Heart left ventricle (tissue), 16 donors: ENCODE results near the gene RPEL1. TPM values are rescaled to one million over a fixed set of nuclear protein-coding genes. Genes with fewer than 3 reads are reported as not detected.

Source experiments
- ATAC-seq, 4 donors: fragments of 200-7000 bp; cut with Tn5 transposase; one replicate each; pipeline ENCODE4 v1.9.1; 2020 to 2022; ENCODE audit warnings: moderate library complexity in 4 of 4, mild to moderate bottlenecking in 3 of 4, moderate number of reproducible peaks in 1 of 4
- DNase-seq, 5 donors: peaks; one replicate each; pipeline ENCODE4 v3.0.0-alpha.2; 2020
- H3K27ac ChIP-seq, 12 donors: fragments of 200-600 bp; sonication (generic) in 4 of 12; one replicate each; pipeline versions ENCODE4 v1.5.0 to v1.8.0; 2016 to 2022; ENCODE audit warnings: mild to moderate bottlenecking in 2 of 12
- H3K27me3 ChIP-seq, 9 donors: fragments of 200-600 bp; sonication (generic) in 2 of 9; one replicate each; pipeline versions ENCODE4 v1.5.1 to v1.8.0; 2016 to 2022; ENCODE audit warnings: mild to moderate bottlenecking in 3 of 9
- H3K36me3 ChIP-seq, 9 donors: fragments of 200-600 bp; sonication (generic) in 2 of 9; one replicate each; pipeline versions ENCODE4 v1.5.0 to v1.8.0; 2018 to 2022; ENCODE audit warnings: mild to moderate bottlenecking in 2 of 9
- H3K4me1 ChIP-seq, 12 donors: fragments of 200-600 bp; sonication (generic) in 4 of 12; one replicate each; pipeline versions ENCODE4 v1.5.0 to v1.8.0; 2016 to 2022; ENCODE audit warnings: mild to moderate bottlenecking in 3 of 12
- H3K4me3 ChIP-seq, 12 donors: fragments of 200-600 bp; sonication (generic) in 4 of 12; one replicate each; pipeline versions ENCODE4 v1.5.0 to v1.8.0; 2017 to 2022; ENCODE audit warnings: mild to moderate bottlenecking in 9 of 12, moderate library complexity in 4 of 12
- H3K9me3 ChIP-seq, 12 donors: fragments of 200-600 bp; sonication (generic) in 4 of 12; one replicate each; pipeline versions ENCODE4 v1.5.0 to v1.8.0; 2016 to 2022; ENCODE audit warnings: mild to moderate bottlenecking in 1 of 12
- CTCF ChIP-seq, 12 donors: fragments of 200-600 bp; sonication (generic) in 4 of 12; IDR thresholded peaks; one replicate each; pipeline versions ENCODE4 v1.5.0 to v1.8.0; 2018 to 2022; ENCODE audit warnings: antibody characterized with exemption in 12 of 12, mild to moderate bottlenecking in 5 of 12
- POLR2A ChIP-seq, 2 donors: fragments of 450-650 bp; IDR thresholded peaks; one replicate each; pipeline ENCODE4 v1.6.1; 2017; ENCODE audit warnings: antibody characterized with exemption in 2 of 2, mild to moderate bottlenecking in 2 of 2, moderate library complexity in 2 of 2
- WGBS, 4 donors: extraction: QIAGEN DNeasy Blood & Tissue Kit in 2 of 4; methylation state at CpG; one replicate each; pipeline versions ENCODE4 v1.1.5 to v1.1.7; 2013 to 2018; 5-methylcytosine and 5-hydroxymethylcytosine counted together
- intact Hi-C, 10 donors: fragments of 100-400 bp; cut with DNase I; formaldehyde crosslinking; loops; one replicate each; pipeline versions ENCODE4 v1.11.1 to v1.14.2; 2022
- polyA plus RNA-seq, 2 donors: library from polyadenylated mRNA; stranded (reverse); fragments of 200-250 nt; gene quantifications; one replicate each; pipeline ENCODE4 v1.2.3, GENCODE V29; 2013
- total RNA-seq, 9 donors: library from RNA; depleted of rRNA in 2 of 9; stranded (reverse); fragments of >200 nt in 2 of 9; fragmentation: NEBNext Ultra II Directional in 3 of 9; extraction: Animal tissue kit (Norgen Biotek cat#: 25700) in 3 of 9; gene quantifications; one replicate each; pipeline versions ENCODE4 v1.1.0 to v1.2.4, GENCODE V29; 2016 to 2023
- donor health status: ischemic (EF 13 %, LVEDD 7.1; RV severe dilation, severe dysfunction).
- donor health status: healthy with polysubstance abuse.
- donor health status: DM: no; HTN: yes; CAD: no.
- donor health status: DM: no; HTN: no; CAD: no.
- donor health status: ischemic (EF 25% LVEDD 6.9; RV normal size, moderate dysfunction).
- donor health status: ischemic (EF 25% LVEDD 5.7; RV mildly dilated, moderate dysfunction).
- donor health status: healthy.
- donor health status: DM: yes; HTN: yes; CAD: no.
- donor health status: ischemic (EF 35%, LVEDD 5.7; RV mildly dilated, moderate dysfunction).
- donor health status: nonischemic (EF 11% LVEDD 7.7; RV severe dilation, severe dysfunction).
- donor health status: DM: yes; HTN: yes; CAD: no.
- donor health status: PGD.
- donor health status: ischemic (EF 29% LVEDD 5.4; RV normal size, mild dysfunction).
- donor health status: nonischemic (EF 23%, LVEDD 6.1; RV moderate dilation, normal function).

Gene RPEL1
- total and polyA plus RNA-seq, 11 donors: not detected

DNA sequence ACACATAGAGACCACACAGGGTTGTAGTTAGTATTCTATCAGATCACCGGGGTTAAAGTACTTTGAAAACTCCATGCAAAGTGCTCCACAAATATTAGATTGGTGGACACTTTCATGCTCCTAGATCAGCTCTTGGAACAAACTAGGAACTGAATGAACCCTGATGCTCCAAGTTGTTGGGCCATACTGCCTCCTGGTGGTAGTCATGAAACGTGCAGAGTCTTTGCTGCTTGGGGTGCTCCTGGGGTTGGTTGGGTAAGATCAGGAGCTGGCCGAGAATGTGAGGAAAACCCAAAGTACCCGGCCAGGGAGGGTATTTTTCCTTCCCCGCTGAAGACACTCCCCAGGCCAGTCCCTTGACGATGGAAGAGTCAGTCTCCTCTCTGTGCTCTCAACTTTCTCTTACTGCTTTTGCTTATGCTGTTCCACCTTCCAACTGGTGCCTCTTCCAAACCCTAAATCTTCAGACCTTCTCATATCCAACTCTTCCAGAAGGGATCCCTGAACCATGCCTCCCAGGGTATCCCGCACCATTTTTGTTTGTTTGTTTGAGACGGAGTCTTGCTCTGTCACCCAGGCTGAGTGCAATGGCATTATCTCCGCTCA lies 918 bp upstream of the RPEL1 start:
- DNase-seq: peak in 4 of 5 donors; percentile 67 to 73 (median 71)
- H3K9me3 ChIP-seq: no peaks in the 10 kb centered on the region
- intact Hi-C loops: loop anchor here (1.0 to 10.0 kb wide), 18 partner anchors 47 to 520 kb away; partner anchors contain the start of genes CYP17A1 (in 6 of the 10), CNNM2 (in 2 of the 10) and NT5C2 (in 1 of the 10)

DNA sequence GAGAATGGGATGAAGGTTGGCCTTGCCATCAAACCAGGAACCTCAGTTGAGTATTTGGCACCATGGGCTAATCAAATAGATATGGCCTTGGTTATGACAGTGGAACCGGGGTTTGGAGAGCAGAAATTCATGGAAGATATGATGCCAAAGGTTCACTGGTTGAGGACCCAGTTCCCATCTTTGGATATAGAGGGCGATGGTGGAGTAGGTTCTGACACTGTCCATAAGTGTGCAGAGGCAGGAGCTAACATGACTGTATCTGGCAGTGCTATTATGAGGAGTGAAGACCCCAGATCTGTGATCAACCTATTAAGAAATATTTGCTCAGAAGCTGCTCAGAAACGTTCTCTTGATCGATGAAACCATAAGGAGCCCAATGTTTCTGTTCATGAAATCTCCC lies 637 bp downstream of the RPEL1 start:
- Histone ChIP-seq H3K4me3 (no peak overlapping the region), H3K27me3 (no peaks in the 10 kb centered on the region), H3K27ac (no peak overlapping the region), H3K36me3 (no peaks in the 10 kb centered on the region), H3K9me3 (no peaks in the 10 kb centered on the region), H3K4me1 (peaks cover 0 to 16% (median 3%) of the 10 kb centered on the region in 12 donors)
- WGBS, 4 donors: 74 to 80% (median 75%) methylated on average over 4 of the region's 4 CpGs
- DNase-seq: no peak
- TF ChIP-seq POLR2A (IDR thresholded peaks at IDR 0.05): no peak
- no peak for TF ChIP-seq CTCF (IDR thresholded peaks at IDR 0.05)
- no peak for ATAC-seq
- intact Hi-C loops: loop anchor here in 8 of 10 donors (10.0 kb wide), 7 partner anchors 142 to 522 kb away; partner anchors contain the start of gene CYP17A1 (in 4 of the 8)

More for the DNA sequence above, 918 bp upstream of the RPEL1 start:
- 31 to 35% (median 33%) methylated on average over 9 of the region's 9 CpGs for WGBS, 4 donors
- no peaks in the 10 kb centered on the region for H3K27me3 ChIP-seq
- H3K4me1 ChIP-seq: peaks cover 0 to 25% (median 5%) of the 10 kb centered on the region in 12 donors
- H3K4me3 ChIP-seq: no peak overlapping the region
- H3K36me3 ChIP-seq: no peaks in the 10 kb centered on the region
- peak; percentile 79 to 92 (median 86) for TF ChIP-seq CTCF (IDR thresholded peaks at IDR 0.05)
- TF ChIP-seq POLR2A (IDR thresholded peaks at IDR 0.05): no peak
- H3K27ac ChIP-seq: no peak overlapping the region
- peak; percentile 76 to 93 (median 88) for ATAC-seq

DNA sequence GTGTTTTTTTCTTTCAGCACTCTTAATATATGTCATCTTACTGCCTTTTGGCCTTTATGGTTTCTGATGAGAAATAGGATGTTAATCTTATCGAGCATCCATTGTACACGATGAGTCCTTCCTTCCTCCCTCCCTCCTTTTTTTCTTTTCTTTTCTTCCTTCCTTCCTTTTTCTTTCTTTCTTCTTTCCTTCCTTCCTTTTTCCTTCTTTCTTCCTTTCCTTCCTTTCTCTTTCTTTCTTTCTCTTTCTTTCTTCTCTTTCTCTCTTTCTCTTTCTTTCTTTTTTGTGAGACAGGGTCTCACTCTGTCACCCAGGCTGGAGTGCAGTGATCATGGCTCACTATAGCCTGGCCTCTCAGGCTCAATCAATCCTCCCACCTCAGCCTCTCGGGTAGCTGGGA lies 8.4 kb downstream of the RPEL1 start:
- Histone ChIP-seq H3K9me3 (no peaks in the 10 kb centered on the region), H3K4me1 (no peaks in the 10 kb centered on the region), H3K27ac (no peak overlapping the region), H3K27me3 (no peaks in the 10 kb centered on the region), H3K36me3 (no peaks in the 10 kb centered on the region), H3K4me3 (no peak overlapping the region)
- 53 to 73% (median 62%) methylated on average over 3 of the region's 3 CpGs for WGBS, 4 donors
- DNase-seq (no peak), ATAC-seq (no peak)
- intact Hi-C loops: no loop called here
- TF ChIP-seq CTCF (IDR thresholded peaks at IDR 0.05): no peak
- TF ChIP-seq POLR2A (IDR thresholded peaks at IDR 0.05): no peak

- Histone ChIP-seq H3K36me3 (no peaks in the 10 kb centered on the region), H3K9me3 (no peaks in the 10 kb centered on the region), H3K4me3 (no peak overlapping the region), H3K27me3 (no peaks in the 10 kb centered on the region), H3K27ac (no peak overlapping the region), H3K4me1 (no peaks in the 10 kb centered on the region)
- DNase-seq (no peak), ATAC-seq (no peak)
- TF ChIP-seq CTCF (IDR thresholded peaks at IDR 0.05) (no peak), POLR2A (IDR thresholded peaks at IDR 0.05) (no peak)
- intact Hi-C loops: no loop called here
- 55 to 74% (median 68%) methylated on average over 4 of the region's 4 CpGs for WGBS, 4 donors
Measured at GRCh38 chr10:103254538-103255325, 9.0 kb downstream of the RPEL1 start.
